ENCODE results near the gene HDAC11. TPM values are rescaled to one million over a fixed set of nuclear protein-coding genes. Genes with fewer than 3 reads are reported as not detected.

HDAC11 gene
- total and polyA plus RNA-seq, 5 donors from 2014 or later, result 2.1 to 8.8 (median 3.3) TPM

- Mint-ChIP-seq H3K36me3 (no peaks in the 10 kb centered on the region), H3K4me1 (peaks cover 0 to 2% (median 0%) of the 10 kb centered on the region in 4 donors), H3K4me3 (no peak overlapping the region), H3K9me3 (no peaks in the 10 kb centered on the region), H3K27me3 (peaks cover 14% of the 10 kb centered on the region), H3K27ac (no peak overlapping the region)
- H3K9me3 ChIP-seq (ENCODE audit: control insufficient read depth in 2 of 2, low read length in 2 of 2), result no peaks in the 10 kb centered on the region
- H3K27ac ChIP-seq (ENCODE audit: insufficient read depth, low read length, poor library complexity, severe bottlenecking), result no peak overlapping the region
- DNase-seq (no peak), ATAC-seq (ENCODE audit: low read depth in 2 of 2) (no peak)
- no peaks in the 10 kb centered on the region for H3K27me3 ChIP-seq (ENCODE audit: control insufficient read depth, insufficient read depth, low read length)
- no peaks in the 10 kb centered on the region for H3K36me3 ChIP-seq (ENCODE audit: control insufficient read depth, insufficient read depth, low read length)
- H3K4me3 ChIP-seq (ENCODE audit: low read depth, low read length), result no peak overlapping the region
- no peaks in the 10 kb centered on the region for H3K4me1 ChIP-seq (ENCODE audit: control insufficient read depth, insufficient read depth, low read length, poor library complexity, severe bottlenecking)
Measured at GRCh38 chr3:13473020-13473419, 7.1 kb upstream of the HDAC11 start.

DNA sequence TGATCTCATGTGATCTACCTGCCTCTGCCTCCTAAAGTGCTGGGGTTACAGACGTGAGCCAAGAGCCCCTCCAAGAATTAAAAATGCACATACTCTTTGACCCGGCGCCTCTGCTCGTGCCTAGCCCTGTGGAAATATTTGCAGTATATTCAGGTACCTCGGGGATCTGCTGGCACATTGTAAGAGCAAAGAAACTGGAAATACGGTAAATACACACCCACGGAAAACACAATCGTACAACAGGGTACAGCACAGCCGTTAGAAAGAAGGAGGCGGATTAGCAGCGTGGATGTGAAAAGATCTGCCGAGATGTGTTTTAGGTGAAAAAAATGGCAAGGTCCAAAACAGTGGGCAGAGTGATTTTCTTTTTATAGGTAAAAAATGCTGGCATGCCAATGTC is 6.1 kb upstream of the HDAC11 start:
- Mint-ChIP-seq H3K9me3 (no peaks in the 10 kb centered on the region), H3K4me1 (peaks cover 0 to 8% (median 0%) of the 10 kb centered on the region in 4 donors), H3K27me3 (peaks cover 9% of the 10 kb centered on the region), H3K27ac (no peak overlapping the region), H3K36me3 (no peaks in the 10 kb centered on the region), H3K4me3 (peak overlapping the region in 1 of 4 donors; percentile 73)
- Histone ChIP-seq H3K4me3 (ENCODE audit: low read depth, low read length) (no peak overlapping the region), H3K9me3 (ENCODE audit: control insufficient read depth in 2 of 2, low read length in 2 of 2) (no peaks in the 10 kb centered on the region), H3K27me3 (ENCODE audit: control insufficient read depth, insufficient read depth, low read length) (no peaks in the 10 kb centered on the region), H3K27ac (ENCODE audit: insufficient read depth, low read length, poor library complexity, severe bottlenecking) (no peak overlapping the region), H3K36me3 (ENCODE audit: control insufficient read depth, insufficient read depth, low read length) (no peaks in the 10 kb centered on the region), H3K4me1 (ENCODE audit: control insufficient read depth, insufficient read depth, low read length, poor library complexity, severe bottlenecking) (peaks cover 1% of the 10 kb centered on the region)
- ATAC-seq (ENCODE audit: low read depth in 2 of 2), result no peak
- no peak for DNase-seq

DNA sequence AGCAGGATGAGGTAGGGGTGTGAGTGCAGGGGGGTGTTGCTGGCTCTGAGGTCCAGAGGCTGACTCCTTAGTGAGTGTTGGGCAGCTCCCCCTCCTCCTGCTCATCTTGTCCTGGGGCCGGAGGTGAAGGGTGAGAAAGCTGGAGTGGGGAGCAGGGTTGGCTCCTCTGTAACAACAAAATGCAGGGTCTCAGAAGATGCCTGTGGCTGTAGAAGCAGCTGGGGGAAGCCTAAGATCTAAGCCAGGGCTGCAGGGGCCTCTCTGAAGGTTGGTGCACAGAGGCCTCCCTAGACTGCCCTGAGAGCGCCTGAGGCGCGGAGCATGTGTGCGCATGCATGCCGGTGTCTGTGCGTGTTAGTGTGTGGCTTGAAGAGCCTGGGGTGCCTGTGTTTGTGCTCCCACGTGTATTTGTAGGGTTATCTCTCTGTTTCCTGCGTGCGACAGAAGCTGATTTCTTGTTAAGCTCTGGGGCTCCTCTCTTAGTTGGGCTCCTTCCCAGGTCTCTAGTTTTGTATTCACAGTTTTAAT is 5.3 kb upstream of the HDAC11 start:
- no peak for ATAC-seq (ENCODE audit: low read depth in 2 of 2)
- Histone ChIP-seq H3K4me1 (ENCODE audit: control insufficient read depth, insufficient read depth, low read length, poor library complexity, severe bottlenecking) (peaks cover 9% of the 10 kb centered on the region), H3K4me3 (ENCODE audit: low read depth, low read length) (no peak overlapping the region), H3K9me3 (ENCODE audit: control insufficient read depth in 2 of 2, low read length in 2 of 2) (no peaks in the 10 kb centered on the region), H3K27ac (ENCODE audit: insufficient read depth, low read length, poor library complexity, severe bottlenecking) (no peak overlapping the region), H3K36me3 (ENCODE audit: control insufficient read depth, insufficient read depth, low read length) (no peaks in the 10 kb centered on the region), H3K27me3 (ENCODE audit: control insufficient read depth, insufficient read depth, low read length) (no peaks in the 10 kb centered on the region)
- Mint-ChIP-seq H3K9me3 (no peaks in the 10 kb centered on the region), H3K4me1 (peaks cover 0 to 13% (median 3%) of the 10 kb centered on the region in 4 donors), H3K27me3 (peaks cover 8% of the 10 kb centered on the region), H3K27ac (no peak overlapping the region), H3K4me3 (no peak overlapping the region), H3K36me3 (no peaks in the 10 kb centered on the region)
- DNase-seq, result no peak

DNA sequence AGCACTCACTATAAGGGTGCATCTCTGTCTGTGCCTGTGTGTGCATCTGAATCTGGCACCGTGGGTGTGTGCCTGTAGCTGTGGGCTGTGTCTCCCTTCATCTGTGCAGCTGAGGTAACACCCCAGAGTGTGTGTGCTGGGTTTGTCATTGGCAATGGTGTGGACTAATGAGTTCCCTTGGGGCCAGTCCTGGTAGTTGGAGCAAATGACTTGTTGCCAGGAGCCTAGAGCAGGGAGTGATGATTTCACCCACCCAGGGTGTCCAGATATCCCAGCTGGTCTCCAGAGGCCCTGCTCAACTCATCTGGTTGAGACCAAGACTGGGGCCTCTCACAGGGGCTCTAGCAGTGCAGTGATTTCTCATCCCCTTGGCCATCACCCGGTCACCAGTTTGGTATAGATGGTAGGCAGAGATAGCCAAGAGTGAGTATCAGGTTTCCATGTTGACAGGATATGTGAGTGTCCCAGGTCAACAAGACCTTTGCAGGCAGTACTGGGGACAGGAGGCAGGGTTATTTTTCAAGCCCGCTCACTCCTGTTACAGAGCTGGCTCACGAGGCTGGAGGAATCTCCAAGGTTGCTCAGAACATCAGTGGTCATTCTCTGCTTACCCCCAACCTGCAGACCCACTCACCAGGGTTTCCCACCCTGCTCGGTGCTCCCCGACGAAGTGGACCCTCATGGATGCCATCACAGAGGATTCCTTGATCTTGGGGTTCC is 4.1 kb upstream of the HDAC11 start:
- H3K4me1 ChIP-seq (ENCODE audit: control insufficient read depth, insufficient read depth, low read length, poor library complexity, severe bottlenecking), result peaks cover 13% of the 10 kb centered on the region
- no peak for DNase-seq
- peaks cover 8% of the 10 kb centered on the region for H3K27me3 Mint-ChIP-seq

DNA sequence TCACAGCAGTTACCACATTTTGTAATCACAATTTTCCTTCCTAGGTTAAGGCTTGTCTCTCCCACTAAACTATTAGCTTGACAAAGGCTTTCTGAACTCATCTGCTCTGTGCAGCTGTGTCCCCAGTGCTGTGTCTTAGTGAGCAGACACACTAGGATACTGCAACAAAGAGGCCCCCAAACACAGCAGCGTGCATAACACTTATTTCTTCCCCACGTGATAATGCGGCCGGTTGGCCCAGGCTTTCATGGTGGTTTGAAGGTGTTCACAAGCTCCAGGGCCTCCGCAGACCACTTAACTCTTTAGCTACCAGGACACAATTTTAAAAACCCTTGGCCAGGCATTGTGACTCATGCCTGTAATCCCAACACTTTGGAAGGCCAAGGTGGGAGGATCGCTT is 2.2 kb upstream of the HDAC11 start:
- Mint-ChIP-seq H3K27ac (peak overlapping the region in 1 of 3 donors; percentile 28), H3K36me3 (no peaks in the 10 kb centered on the region), H3K27me3 (peaks cover 8% of the 10 kb centered on the region), H3K9me3 (no peaks in the 10 kb centered on the region), H3K4me3 (peak overlapping the region in 3 of 4 donors; percentile 56 to 80 (median 64)), H3K4me1 (peaks cover 0 to 29% (median 3%) of the 10 kb centered on the region in 4 donors)
- ATAC-seq (ENCODE audit: low read depth in 2 of 2), result no peak
- H3K27ac ChIP-seq (ENCODE audit: insufficient read depth, low read length, poor library complexity, severe bottlenecking), result no peak overlapping the region
- H3K4me1 ChIP-seq (ENCODE audit: control insufficient read depth, insufficient read depth, low read length, poor library complexity, severe bottlenecking), result peaks cover 13% of the 10 kb centered on the region
- no peak for DNase-seq
- H3K4me3 ChIP-seq (ENCODE audit: low read depth, low read length), result no peak overlapping the region
- H3K9me3 ChIP-seq (ENCODE audit: control insufficient read depth in 2 of 2, low read length in 2 of 2), result no peaks in the 10 kb centered on the region
- no peaks in the 10 kb centered on the region for H3K36me3 ChIP-seq (ENCODE audit: control insufficient read depth, insufficient read depth, low read length)
- no peaks in the 10 kb centered on the region for H3K27me3 ChIP-seq (ENCODE audit: control insufficient read depth, insufficient read depth, low read length)

More for the DNA sequence above, 4.1 kb upstream of the HDAC11 start:
- Mint-ChIP-seq H3K36me3 (no peaks in the 10 kb centered on the region), H3K9me3 (no peaks in the 10 kb centered on the region), H3K4me1 (peaks cover 0 to 17% (median 3%) of the 10 kb centered on the region in 4 donors), H3K27ac (no peak overlapping the region), H3K4me3 (peak overlapping the region in 1 of 4 donors; percentile 9)
- no peak for ATAC-seq (ENCODE audit: low read depth in 2 of 2)
- Histone ChIP-seq H3K9me3 (ENCODE audit: control insufficient read depth in 2 of 2, low read length in 2 of 2) (no peaks in the 10 kb centered on the region), H3K36me3 (ENCODE audit: control insufficient read depth, insufficient read depth, low read length) (no peaks in the 10 kb centered on the region), H3K27ac (ENCODE audit: insufficient read depth, low read length, poor library complexity, severe bottlenecking) (no peak overlapping the region), H3K27me3 (ENCODE audit: control insufficient read depth, insufficient read depth, low read length) (no peaks in the 10 kb centered on the region), H3K4me3 (ENCODE audit: low read depth, low read length) (no peak overlapping the region)

- Histone ChIP-seq H3K27me3 (ENCODE audit: control insufficient read depth, insufficient read depth, low read length) (no peaks in the 10 kb centered on the region), H3K27ac (ENCODE audit: insufficient read depth, low read length, poor library complexity, severe bottlenecking) (peak overlapping the region; percentile 86), H3K9me3 (ENCODE audit: control insufficient read depth in 2 of 2, low read length in 2 of 2) (no peaks in the 10 kb centered on the region), H3K4me1 (ENCODE audit: control insufficient read depth, insufficient read depth, low read length, poor library complexity, severe bottlenecking) (peaks cover 13% of the 10 kb centered on the region), H3K36me3 (ENCODE audit: control insufficient read depth, insufficient read depth, low read length) (no peaks in the 10 kb centered on the region), H3K4me3 (ENCODE audit: low read depth, low read length) (peak overlapping the region; percentile 57)
- H3K4me1 Mint-ChIP-seq, result peaks cover 0 to 29% (median 3%) of the 10 kb centered on the region in 4 donors
- peak overlapping the region; percentile 94 to 96 (median 94) for H3K27ac Mint-ChIP-seq
- H3K36me3 Mint-ChIP-seq, result no peaks in the 10 kb centered on the region
- DNase-seq (no peak), ATAC-seq (ENCODE audit: low read depth in 2 of 2) (no peak)
- peak overlapping the region; percentile 94 to 98 (median 95) for H3K4me3 Mint-ChIP-seq
- H3K27me3 Mint-ChIP-seq, result peaks cover 5% of the 10 kb centered on the region
- H3K9me3 Mint-ChIP-seq, result no peaks in the 10 kb centered on the region
Measured at GRCh38 chr3:13479332-13479581, 849 bp upstream of the HDAC11 start.

DNA sequence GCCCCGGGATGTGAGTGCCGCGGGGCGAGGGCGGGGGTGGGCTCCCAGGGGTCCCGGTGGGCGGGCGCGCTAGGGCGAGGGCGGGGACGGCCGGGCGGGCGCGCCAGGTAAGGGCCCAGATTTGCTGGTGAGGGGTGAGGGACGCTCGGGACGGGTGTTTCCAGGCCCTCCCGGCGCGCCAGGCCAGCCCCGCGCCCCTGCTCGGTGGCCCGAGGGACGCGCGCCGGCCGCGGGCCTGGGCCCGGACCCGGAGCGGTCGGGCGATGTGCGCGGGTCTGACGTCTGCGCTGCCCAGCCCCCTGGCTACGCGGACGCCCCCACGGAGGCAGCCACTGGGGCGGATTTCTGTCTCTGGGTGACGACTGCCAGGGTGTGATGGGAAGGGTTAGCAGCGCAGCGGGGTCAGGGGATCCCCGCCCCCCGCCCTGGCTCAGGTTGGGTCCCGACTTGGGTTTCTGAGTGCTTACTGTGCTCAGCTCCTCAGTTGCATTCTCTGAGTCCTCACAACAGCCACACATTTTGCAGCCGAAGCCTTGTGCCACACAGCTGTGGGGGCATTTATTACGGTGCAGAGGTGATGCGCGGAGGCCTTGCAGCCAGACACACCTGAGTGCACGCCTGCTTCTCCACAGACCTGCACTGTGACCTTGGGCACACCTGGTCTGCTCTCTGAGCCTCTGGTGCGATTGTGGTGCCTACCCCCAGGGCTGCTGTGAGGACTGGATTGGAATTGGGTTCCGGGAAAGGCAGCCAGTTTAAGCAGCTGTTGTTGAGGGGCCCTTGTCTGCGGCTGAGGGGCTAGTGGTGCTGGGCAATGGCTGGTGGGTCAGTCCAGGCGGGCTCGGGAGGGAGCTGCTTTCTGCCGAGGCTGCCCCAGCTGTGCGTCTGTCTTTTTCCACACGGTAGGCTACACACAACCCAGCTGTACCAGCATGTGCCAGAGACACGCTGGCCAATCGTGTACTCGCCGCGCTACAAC is 523 bp downstream of the HDAC11 start:
- H3K27me3 Mint-ChIP-seq, result peaks cover 5% of the 10 kb centered on the region
- no peaks in the 10 kb centered on the region for H3K36me3 ChIP-seq (ENCODE audit: control insufficient read depth, insufficient read depth, low read length)
- ATAC-seq (ENCODE audit: low read depth in 2 of 2) (peak; percentile 1 to 2), DNase-seq (peak; percentile 22 to 57 (median 55))
- no peaks in the 10 kb centered on the region for H3K36me3 Mint-ChIP-seq
- H3K9me3 Mint-ChIP-seq, result no peaks in the 10 kb centered on the region
- H3K4me3 Mint-ChIP-seq, result peak overlapping the region; percentile 86 to 95 (median 89)
- H3K4me3 ChIP-seq (ENCODE audit: low read depth, low read length), result no peak overlapping the region
- peaks cover 13% of the 10 kb centered on the region for H3K4me1 ChIP-seq (ENCODE audit: control insufficient read depth, insufficient read depth, low read length, poor library complexity, severe bottlenecking)
- H3K4me1 Mint-ChIP-seq, result peaks cover 0 to 37% (median 3%) of the 10 kb centered on the region in 4 donors
- H3K27me3 ChIP-seq (ENCODE audit: control insufficient read depth, insufficient read depth, low read length), result no peaks in the 10 kb centered on the region
- H3K27ac ChIP-seq (ENCODE audit: insufficient read depth, low read length, poor library complexity, severe bottlenecking), result peak overlapping the region; percentile 86
- no peaks in the 10 kb centered on the region for H3K9me3 ChIP-seq (ENCODE audit: control insufficient read depth in 2 of 2, low read length in 2 of 2)
- peak overlapping the region in 2 of 3 donors; percentile 83 to 89 for H3K27ac Mint-ChIP-seq

All from CD4-positive, CD25-positive, alpha-beta regulatory T cell (primary cell).